DMS53 (cell line): Measurements from ENCODE around the gene DUSP3.

Experiments used
- DNase-seq: peaks from one replicate; lab custom pipeline; 2025; lab: John Stamatoyannopoulos, UW

DUSP3 gene

GRCh38 chr17:43778337-43779144 is at the start of gene DUSP3:
Gene DUSP3 (minus strand): TSS chr17:43778977. CDS start chr17:43778924, 53 bp downstream.
- peak; percentile 99 for DNase-seq

GRCh38 chr17:43827596-43827995 is 48.8 kb upstream of the DUSP3 start:
- no peak for DNase-seq

- DNase-seq, result no peak
Measured at GRCh38 chr17:43826206-43826605, 47.4 kb upstream of the DUSP3 start.

- DNase-seq, result no peak
Measured at GRCh38 chr17:43825567-43825966, 46.8 kb upstream of the DUSP3 start.

GRCh38 chr17:43823350-43824084 is 44.7 kb upstream of the DUSP3 start:
- no peak for DNase-seq

GRCh38 chr17:43822570-43823190 is 43.9 kb upstream of the DUSP3 start:
- DNase-seq, result no peak

- peak; percentile 34 for DNase-seq
Measured at GRCh38 chr17:43820759-43821158, 42.0 kb upstream of the DUSP3 start.

GRCh38 chr17:43818966-43819365 is 40.2 kb upstream of the DUSP3 start:
- no peak for DNase-seq

GRCh38 chr17:43817826-43818225 is 39.0 kb upstream of the DUSP3 start:
- no peak for DNase-seq

GRCh38 chr17:43816336-43817320 is 37.9 kb upstream of the DUSP3 start:
- no peak for DNase-seq

- DNase-seq, result no peak
Measured at GRCh38 chr17:43814714-43815113, 35.9 kb upstream of the DUSP3 start.

- peak; percentile 32 for DNase-seq
Measured at GRCh38 chr17:43814026-43814425, 35.2 kb upstream of the DUSP3 start.

- DNase-seq, result no peak
Measured at GRCh38 chr17:43813386-43813785, 34.6 kb upstream of the DUSP3 start.

GRCh38 chr17:43812396-43813265 is 33.9 kb upstream of the DUSP3 start:
- no peak for DNase-seq

GRCh38 chr17:43810823-43811222 is 32.0 kb upstream of the DUSP3 start:
- no peak for DNase-seq

- no peak for DNase-seq
Measured at GRCh38 chr17:43810226-43810715, 31.5 kb upstream of the DUSP3 start.

GRCh38 chr17:43809121-43809520 is 30.3 kb upstream of the DUSP3 start:
- DNase-seq, result no peak

GRCh38 chr17:43808076-43808475 is 29.3 kb upstream of the DUSP3 start:
- no peak for DNase-seq

GRCh38 chr17:43805117-43805516 is 26.3 kb upstream of the DUSP3 start:
- DNase-seq, result no peak

GRCh38 chr17:43803758-43804157 is 25.0 kb upstream of the DUSP3 start:
- no peak for DNase-seq
